HG03097 (cell line): ENCODE results near the gene ACAA1.
"Not testable (repeated sequence)": the region's sequence is repeated elsewhere in the genome, so short reads cannot be mapped to it uniquely, and the experiment has no call there.

Experiments
- ATAC-seq: cut with Tn5 transposase; IDR thresholded peaks from one replicate; pipeline ENCODE4 v1.9.1; 2021; ENCODE audit not compliant: unreplicated experiment, low FRiP score

Gene ACAA1

GRCh38 chr3:38108649-38109579, 28.0 kb downstream of the ACAA1 start:
- no peak for ATAC-seq

GRCh38 chr3:38107911-38108648, 28.8 kb downstream of the ACAA1 start:
- no peak for ATAC-seq

- no peak for ATAC-seq
Observed at GRCh38 chr3:38105525-38105924, 31.4 kb downstream of the ACAA1 start.

- ATAC-seq, result no peak
Observed at GRCh38 chr3:38102444-38102814, 34.5 kb downstream of the ACAA1 start.

- no peak for ATAC-seq
Observed at GRCh38 chr3:38101811-38102443, 35.0 kb downstream of the ACAA1 start.

- ATAC-seq, result no peak
Observed at GRCh38 chr3:38100498-38100897, 36.4 kb downstream of the ACAA1 start.

- no peak for ATAC-seq
Observed at GRCh38 chr3:38099518-38099917, 37.4 kb downstream of the ACAA1 start.

GRCh38 chr3:38098376-38098723, 38.6 kb downstream of the ACAA1 start:
- ATAC-seq, result no peak

GRCh38 chr3:38097446-38098375, 39.2 kb downstream of the ACAA1 start:
- no peak for ATAC-seq

- ATAC-seq, result no peak
Observed at GRCh38 chr3:38095669-38096483, 41.1 kb downstream of the ACAA1 start.

- ATAC-seq, result no peak
Observed at GRCh38 chr3:38094999-38095398, 41.9 kb downstream of the ACAA1 start.

GRCh38 chr3:38090453-38090852, 46.5 kb downstream of the ACAA1 start:
- no peak for ATAC-seq

GRCh38 chr3:38089163-38089562, 47.8 kb downstream of the ACAA1 start:
- ATAC-seq, result no peak

- ATAC-seq, result no peak
Observed at GRCh38 chr3:38088126-38089078, 48.5 kb downstream of the ACAA1 start.

- not testable (repeated sequence) for ATAC-seq
Observed at GRCh38 chr3:38087278-38087677, 49.6 kb downstream of the ACAA1 start.

GRCh38 chr3:38086496-38086895, 50.4 kb downstream of the ACAA1 start:
- no peak for ATAC-seq

- no peak for ATAC-seq
Observed at GRCh38 chr3:38085943-38086324, 51.0 kb downstream of the ACAA1 start.

GRCh38 chr3:38085311-38085942, 51.5 kb downstream of the ACAA1 start:
- no peak for ATAC-seq
